Measurements from ENCODE around the gene FAM234B. TPM values are rescaled to one million over a fixed set of nuclear protein-coding genes. Genes with fewer than 3 reads are reported as not detected.

The FAM234B gene
- total RNA-seq, 1 experiment from 2014 or later, result 3.3 TPM

GRCh38 chr12:13073173-13073572, 29.0 kb downstream of the FAM234B start:
- H3K79me2 ChIP-seq (ENCODE audit: low read length), result no peaks in the 10 kb centered on the region
- no peak overlapping the region for H2AFZ ChIP-seq (ENCODE audit: low read length)
- H3K9ac ChIP-seq (ENCODE audit: low read length), result no peak overlapping the region
- intact Hi-C loops (cut with micrococcal nuclease), result no loop called here
- ATAC-seq (no peak), DNase-seq (no peak)
- ChIA-PET POLR2A (ENCODE audit: unreplicated experiment) (no interaction called here), CTCF (no interaction called here)
- no peaks in the 10 kb centered on the region for H3K9me3 ChIP-seq (ENCODE audit: low read length)
- H3K4me1 ChIP-seq (ENCODE audit: insufficient read depth, low read length), result no peaks in the 10 kb centered on the region
- BruUV-seq (replicated peaks), result no TSS peak
- no peaks in the 10 kb centered on the region for H4K20me1 ChIP-seq (ENCODE audit: low read length)
- no peaks in the 10 kb centered on the region for H3K36me3 ChIP-seq (ENCODE audit: low read depth, low read length)
- H3K9me2 ChIP-seq (replicated peaks; ENCODE audit: low read length), result no peaks in the 10 kb centered on the region
- H3K27ac ChIP-seq (ENCODE audit: low read length), result no peak overlapping the region
- TF ChIP-seq EZH2 (IDR thresholded peaks at IDR 0.05; ENCODE audit: low read length, unreplicated experiment), result no peak
- TF ChIP-seq EZH2phosphoT487 (IDR thresholded peaks at IDR 0.05; ENCODE audit: borderline replicate concordance, low read length), result no peak
- TF ChIP-seq, protein P1, sequence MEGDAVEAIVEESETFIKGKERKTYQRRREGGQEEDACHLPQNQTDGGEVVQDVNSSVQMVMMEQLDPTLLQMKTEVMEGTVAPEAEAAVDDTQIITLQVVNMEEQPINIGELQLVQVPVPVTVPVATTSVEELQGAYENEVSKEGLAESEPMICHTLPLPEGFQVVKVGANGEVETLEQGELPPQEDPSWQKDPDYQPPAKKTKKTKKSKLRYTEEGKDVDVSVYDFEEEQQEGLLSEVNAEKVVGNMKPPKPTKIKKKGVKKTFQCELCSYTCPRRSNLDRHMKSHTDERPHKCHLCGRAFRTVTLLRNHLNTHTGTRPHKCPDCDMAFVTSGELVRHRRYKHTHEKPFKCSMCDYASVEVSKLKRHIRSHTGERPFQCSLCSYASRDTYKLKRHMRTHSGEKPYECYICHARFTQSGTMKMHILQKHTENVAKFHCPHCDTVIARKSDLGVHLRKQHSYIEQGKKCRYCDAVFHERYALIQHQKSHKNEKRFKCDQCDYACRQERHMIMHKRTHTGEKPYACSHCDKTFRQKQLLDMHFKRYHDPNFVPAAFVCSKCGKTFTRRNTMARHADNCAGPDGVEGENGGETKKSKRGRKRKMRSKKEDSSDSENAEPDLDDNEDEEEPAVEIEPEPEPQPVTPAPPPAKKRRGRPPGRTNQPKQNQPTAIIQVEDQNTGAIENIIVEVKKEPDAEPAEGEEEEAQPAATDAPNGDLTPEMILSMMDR (conservative IDR thresholded peaks at IDR 0.05; ENCODE audit: low read depth, low read length), result no peak
- H3F3A ChIP-seq (ENCODE audit: low read length, unreplicated experiment), result no peaks in the 10 kb centered on the region
- H3K27me3 ChIP-seq (ENCODE audit: low read length), result no peaks in the 10 kb centered on the region
- no peak overlapping the region for H3K4me3 ChIP-seq (ENCODE audit: low read length)
- H3K4me2 ChIP-seq (ENCODE audit: low read length), result no peak overlapping the region

DNA sequence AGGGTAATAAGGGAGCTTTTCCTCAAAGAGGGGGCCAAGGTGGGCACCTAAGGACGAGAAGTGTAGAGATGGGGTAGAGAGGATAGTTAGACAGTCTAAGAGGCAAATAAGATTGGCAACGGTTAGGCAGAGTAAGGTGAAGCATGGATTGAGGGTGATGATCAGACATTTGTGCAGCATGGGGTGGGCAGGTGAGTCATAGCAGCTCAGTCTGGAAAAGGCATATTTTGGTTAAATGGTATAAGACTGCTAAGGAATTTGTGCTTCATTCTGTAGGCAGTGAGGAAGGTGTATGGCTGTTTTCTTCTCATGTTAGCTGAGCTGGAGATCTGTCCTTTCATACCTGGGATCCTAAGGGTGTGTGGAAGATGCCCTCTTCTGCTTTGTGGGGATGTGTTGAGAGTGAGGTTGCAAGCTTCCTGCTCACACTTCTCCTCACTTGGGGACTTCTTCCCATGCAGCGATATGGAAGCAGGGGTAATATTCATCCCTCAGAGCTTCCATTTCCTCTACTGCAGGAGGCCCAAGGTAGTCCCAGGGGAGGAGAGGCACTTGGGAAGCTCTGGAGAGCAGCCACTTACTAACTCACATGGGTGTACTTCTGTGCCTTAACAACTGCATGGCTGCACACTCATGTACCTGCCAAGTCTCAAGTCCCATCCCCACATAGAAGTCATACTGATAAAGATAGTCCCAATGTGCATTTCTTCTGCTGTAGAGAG, 30.4 kb downstream of the FAM234B start:
- TF ChIP-seq, protein P1 (conservative IDR thresholded peaks at IDR 0.05; ENCODE audit: low read depth, low read length), result no peak
- TF ChIP-seq EZH2phosphoT487 (IDR thresholded peaks at IDR 0.05; ENCODE audit: borderline replicate concordance, low read length), result no peak
- TF ChIP-seq EZH2 (IDR thresholded peaks at IDR 0.05; ENCODE audit: low read length, unreplicated experiment), result no peak
- H3K4me2 ChIP-seq (ENCODE audit: low read length), result no peak overlapping the region
- H2AFZ ChIP-seq (ENCODE audit: low read length), result no peak overlapping the region
- H3F3A ChIP-seq (ENCODE audit: low read length, unreplicated experiment), result no peaks in the 10 kb centered on the region
- H3K9me3 ChIP-seq (ENCODE audit: low read length), result no peaks in the 10 kb centered on the region
- no peak overlapping the region for H3K4me3 ChIP-seq (ENCODE audit: low read length)
- no peak overlapping the region for H3K27ac ChIP-seq (ENCODE audit: low read length)
- no peaks in the 10 kb centered on the region for H3K36me3 ChIP-seq (ENCODE audit: low read depth, low read length)
- no peaks in the 10 kb centered on the region for H3K27me3 ChIP-seq (ENCODE audit: low read length)
- POLR2A ChIA-PET (ENCODE audit: unreplicated experiment), result no interaction called here
- no peak for ATAC-seq
- no peaks in the 10 kb centered on the region for H4K20me1 ChIP-seq (ENCODE audit: low read length)
- H3K4me1 ChIP-seq (ENCODE audit: insufficient read depth, low read length), result peaks cover 3% of the 10 kb centered on the region
- H3K79me2 ChIP-seq (ENCODE audit: low read length), result no peaks in the 10 kb centered on the region
- DNase-seq, result no peak
- CTCF ChIA-PET, result no interaction called here
- intact Hi-C loops (cut with micrococcal nuclease), result no loop called here
- no peaks in the 10 kb centered on the region for H3K9me2 ChIP-seq (replicated peaks; ENCODE audit: low read length)
- no TSS peak for BruUV-seq (replicated peaks)
- H3K9ac ChIP-seq (ENCODE audit: low read length), result no peak overlapping the region

DNA sequence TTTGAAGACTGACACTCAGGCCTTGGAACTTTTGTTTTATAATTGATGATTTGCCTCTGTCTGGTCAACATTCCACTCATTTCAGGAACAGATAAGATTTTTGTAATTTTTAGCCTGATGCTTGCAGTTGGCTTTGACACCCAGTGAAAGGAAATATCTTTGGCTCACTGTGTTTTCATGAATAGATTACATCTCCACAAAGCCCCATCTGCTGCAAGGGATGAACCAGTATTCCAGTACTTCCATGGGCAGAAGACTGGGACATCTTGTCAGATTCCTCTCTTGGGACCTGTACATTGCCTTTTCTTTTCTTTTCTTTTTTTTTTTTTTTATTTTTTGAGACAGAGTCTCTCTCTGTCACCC, 30.9 kb downstream of the FAM234B start:
- Histone ChIP-seq H3K4me2 (ENCODE audit: low read length) (no peak overlapping the region), H3K4me1 (ENCODE audit: insufficient read depth, low read length) (peaks cover 6% of the 10 kb centered on the region), H3K4me3 (ENCODE audit: low read length) (no peak overlapping the region), H3K9ac (ENCODE audit: low read length) (no peak overlapping the region), H3K27ac (ENCODE audit: low read length) (no peak overlapping the region), H3K27me3 (ENCODE audit: low read length) (no peaks in the 10 kb centered on the region), H3K36me3 (ENCODE audit: low read depth, low read length) (no peaks in the 10 kb centered on the region), H3F3A (ENCODE audit: low read length, unreplicated experiment) (no peaks in the 10 kb centered on the region), H4K20me1 (ENCODE audit: low read length) (no peaks in the 10 kb centered on the region), H2AFZ (ENCODE audit: low read length) (no peak overlapping the region), H3K9me2 (replicated peaks; ENCODE audit: low read length) (no peaks in the 10 kb centered on the region), H3K79me2 (ENCODE audit: low read length) (no peaks in the 10 kb centered on the region), H3K9me3 (ENCODE audit: low read length) (no peaks in the 10 kb centered on the region)
- intact Hi-C loops (cut with micrococcal nuclease), result no loop called here
- ChIA-PET CTCF (no interaction called here), POLR2A (ENCODE audit: unreplicated experiment) (no interaction called here)
- no peak for ATAC-seq
- TF ChIP-seq, protein P1 (conservative IDR thresholded peaks at IDR 0.05; ENCODE audit: low read depth, low read length), result no peak
- no peak for TF ChIP-seq EZH2 (IDR thresholded peaks at IDR 0.05; ENCODE audit: low read length, unreplicated experiment)
- TF ChIP-seq EZH2phosphoT487 (IDR thresholded peaks at IDR 0.05; ENCODE audit: borderline replicate concordance, low read length), result no peak
- no peak for DNase-seq
- no TSS peak for BruUV-seq (replicated peaks)

Measured in PC-3 (cell line).